NCI-H146 (cell line): ENCODE measurements around the gene GYS2.

ENCODE experiments used
- DNase-seq: peaks from one replicate; lab custom pipeline; 2025; lab: John Stamatoyannopoulos, UW

GYS2 gene

GRCh38 chr12:21502872-21503271 is 101.8 kb downstream of the GYS2 start:
- no peak for DNase-seq

DNA sequence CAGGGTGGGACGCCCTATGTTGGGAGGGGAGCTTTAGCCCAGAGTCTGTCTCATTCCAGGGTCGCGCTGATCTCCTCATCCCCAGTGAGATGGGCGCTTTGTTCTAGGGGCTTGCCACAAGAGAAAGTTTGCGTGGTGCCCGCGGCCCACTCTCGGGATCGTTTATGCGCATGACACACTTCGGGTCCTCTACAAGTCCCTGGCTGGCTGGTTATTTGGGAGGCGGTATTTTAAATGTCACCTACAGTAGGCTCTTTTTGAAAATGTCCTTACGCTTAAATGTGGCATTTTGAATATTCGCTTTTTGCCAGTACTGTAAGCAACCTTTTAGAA is 102.5 kb downstream of the GYS2 start:
- DNase-seq, result peak; percentile 80

DNA sequence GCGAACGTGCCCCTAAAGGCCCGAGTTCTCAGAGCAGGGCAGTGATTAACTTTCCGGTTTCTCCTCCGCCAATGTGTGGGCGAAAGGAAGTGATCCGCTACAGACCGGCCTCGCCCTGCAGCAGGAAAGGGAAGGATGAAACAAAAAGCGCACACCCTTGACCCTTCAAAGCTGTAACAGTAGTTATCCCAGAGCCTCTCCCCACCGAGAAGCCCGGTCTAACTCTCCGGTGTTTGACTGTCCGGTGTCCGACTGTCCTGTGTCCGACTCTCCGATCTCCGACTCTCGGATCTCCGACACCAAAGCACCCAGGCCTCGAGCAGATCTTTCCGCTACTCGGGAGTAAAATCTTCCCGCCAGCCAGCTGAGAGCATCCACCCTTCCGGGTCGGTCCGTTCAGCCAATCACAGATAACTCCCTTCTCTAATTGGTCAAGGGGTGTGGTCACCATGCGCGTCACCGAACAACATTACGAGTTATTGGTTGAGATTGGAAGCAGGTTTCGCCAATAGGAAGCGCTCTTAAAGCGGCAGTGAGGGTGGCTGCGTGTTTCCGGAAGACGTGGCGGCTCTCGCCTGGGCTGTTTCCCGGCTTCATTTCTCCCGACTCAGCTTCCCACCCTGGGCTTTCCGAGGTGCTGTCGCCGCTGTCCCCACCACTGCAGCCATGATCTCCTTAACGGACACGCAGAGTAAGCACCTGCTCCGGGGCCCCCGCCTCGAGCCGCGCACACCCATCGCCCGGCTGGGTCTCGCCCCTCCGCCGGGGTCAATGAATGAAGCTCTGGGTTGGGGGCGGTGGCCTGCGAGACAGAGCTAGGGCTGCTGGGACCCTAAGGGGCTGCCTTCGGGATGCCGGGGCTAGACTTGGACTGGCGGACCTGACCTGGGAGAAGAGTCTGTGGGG is 103.1 kb downstream of the GYS2 start, which contains the start of the genes GOLT1B and RECQL:
TSS of gene GOLT1B (plus strand) at position 532 of the 906 bp plus-strand sequence. CDS start at position 667, 135 bp downstream.
TSS of gene RECQL (minus strand) at position 378 of the 906 bp plus-strand sequence. CDS start 2,065 bp downstream, outside the sequence.
- DNase-seq, result peak; percentile 100

- no peak for DNase-seq
These were observed 103.8 kb downstream of the GYS2 start for GRCh38 chr12:21500786-21501257.

GRCh38 chr12:21499765-21500164 is 104.9 kb downstream of the GYS2 start:
- DNase-seq, result no peak
